Neutrophil (primary cell): ENCODE measurements around the gene MELK.

ENCODE experiments used
- H3K27ac ChIP-seq: fragments of 200-600 bp; sonication (generic); 2 replicates; pipeline ENCODE4 v1.5.1; 2016; ENCODE audit warnings: mild to moderate bottlenecking, moderate library complexity
- H3K27me3 ChIP-seq: fragments of 200-600 bp; sonication (generic); 2 replicates; pipeline ENCODE4 v1.6.0; 2016; ENCODE audit warnings: mild to moderate bottlenecking
- H3K36me3 ChIP-seq: fragments of 200-600 bp; sonication (generic); 2 replicates; pipeline ENCODE4 v1.5.1; 2017
- H3K4me1 ChIP-seq, 2 experiments: fragments of 200-600 bp in 1 of 2; sonication (generic) in 1 of 2; 1 replicate in 1 of 2; 2 replicates in 1 of 2; pipeline versions ENCODE4 v1.5.1 to v1.6.1; 2013 to 2016; ENCODE audit warnings: low read depth in 1 of 2, low read length in 1 of 2, mild to moderate bottlenecking in 1 of 2, moderate library complexity in 1 of 2; ENCODE audit not compliant: control insufficient read depth in 1 of 2, insufficient read depth in 1 of 2
- H3K4me3 ChIP-seq, 2 experiments: fragments of 200-600 bp in 1 of 2; sonication (generic) in 1 of 2; 1 replicate in 1 of 2; 2 replicates in 1 of 2; pipeline ENCODE4 v1.5.1; 2013 to 2016; ENCODE audit warnings: low read depth in 1 of 2, low read length in 1 of 2, mild to moderate bottlenecking in 1 of 2, moderate library complexity in 1 of 2
- H3K9me3 ChIP-seq: fragments of 200-600 bp; sonication (generic); 2 replicates; pipeline ENCODE4 v1.5.1; 2016
- CTCF ChIP-seq: fragments of 200-600 bp; sonication (generic); IDR thresholded peaks from 2 replicates; pipeline ENCODE4 v1.5.1; 2016; ENCODE audit warnings: antibody characterized with exemption

Gene MELK

GRCh38 chr9:36592801-36593583, 20.3 kb downstream of the MELK start:
- TF ChIP-seq CTCF: no peak
- Histone ChIP-seq H3K4me1 (peaks cover 0 to 4% of the 10 kb centered on the region in 2 experiments), H3K27me3 (no peaks in the 10 kb centered on the region), H3K36me3 (peaks cover 34% of the 10 kb centered on the region), H3K27ac (no peak overlapping the region), H3K4me3 (no peak overlapping the region), H3K9me3 (no peaks in the 10 kb centered on the region)

- H3K4me1 ChIP-seq: peaks cover 0 to 4% of the 10 kb centered on the region in 2 experiments
- H3K27me3 ChIP-seq: no peaks in the 10 kb centered on the region
- H3K27ac ChIP-seq: no peak overlapping the region
- H3K4me3 ChIP-seq: no peak overlapping the region
- no peak for TF ChIP-seq CTCF
- peaks cover 33% of the 10 kb centered on the region for H3K36me3 ChIP-seq
- H3K9me3 ChIP-seq: no peaks in the 10 kb centered on the region
These were observed 21.5 kb downstream of the MELK start for GRCh38 chr9:36594213-36594612.

GRCh38 chr9:36597412-36598178, 24.9 kb downstream of the MELK start:
- H3K27ac ChIP-seq: no peak overlapping the region
- H3K4me3 ChIP-seq: no peak overlapping the region
- H3K27me3 ChIP-seq: no peaks in the 10 kb centered on the region
- peaks cover 25% of the 10 kb centered on the region for H3K36me3 ChIP-seq
- H3K9me3 ChIP-seq: no peaks in the 10 kb centered on the region
- TF ChIP-seq CTCF: no peak
- H3K4me1 ChIP-seq: peaks cover 0 to 4% of the 10 kb centered on the region in 2 experiments

GRCh38 chr9:36598273-36598672, 25.6 kb downstream of the MELK start:
- H3K27ac ChIP-seq: no peak overlapping the region
- H3K36me3 ChIP-seq: peaks cover 28% of the 10 kb centered on the region

GRCh38 chr9:36603006-36603405, 30.3 kb downstream of the MELK start:
- no peak for TF ChIP-seq CTCF
- H3K9me3 ChIP-seq: no peaks in the 10 kb centered on the region
- H3K4me3 ChIP-seq: no peak overlapping the region
- peaks cover 38% of the 10 kb centered on the region for H3K36me3 ChIP-seq
- H3K27ac ChIP-seq: no peak overlapping the region
- H3K27me3 ChIP-seq: no peaks in the 10 kb centered on the region
- no peaks in the 10 kb centered on the region for H3K4me1 ChIP-seq

More at GRCh38 chr9:36598273-36598672, 25.6 kb downstream of the MELK start:
- no peak for TF ChIP-seq CTCF
- Histone ChIP-seq H3K9me3 (no peaks in the 10 kb centered on the region), H3K4me3 (no peak overlapping the region), H3K27me3 (no peaks in the 10 kb centered on the region), H3K4me1 (peaks cover 0 to 4% of the 10 kb centered on the region in 2 experiments)
